OCI-LY3 (cell line): ENCODE results near the gene SRP68.

Source experiments
- H2AFZ ChIP-seq: fragments of 200-600, 300-600 bp; shearing (Covaris generic); 2 replicates; pipeline ENCODE4 v1.6.0; 2014; ENCODE audit warnings: antibody characterized with exemption, low read depth, low read length
- H3K27ac ChIP-seq: fragments of 200-600, 300-600 bp; sonication (generic); 2 replicates; pipeline ENCODE4 v1.5.1; 2014; ENCODE audit warnings: mild to moderate bottlenecking, low read length, moderate library complexity, mixed read lengths
- H3K27me3 ChIP-seq: fragments of 200-600, 300-600 bp; sonication (generic); 2 replicates; pipeline ENCODE4 v1.6.1; 2014; ENCODE audit warnings: low read depth, low read length, mixed read lengths
- H3K36me3 ChIP-seq: fragments of 200-600, 300-600 bp; sonication (generic); replicated peaks from 2 replicates; pipeline ENCODE3; 2014; ENCODE audit warnings: low read depth, low read length, mixed read lengths
- H3K4me1 ChIP-seq: fragments of 300-600, 200-600 bp; sonication (generic); 2 replicates; pipeline ENCODE4 v1.6.1; 2014; ENCODE audit warnings: low read length, mixed read lengths
- H3K4me2 ChIP-seq: fragments of 200-600, 300-600 bp; sonication (generic); 2 replicates; pipeline ENCODE4 v1.6.1; 2014; ENCODE audit warnings: low read length, mixed read lengths
- H3K4me3 ChIP-seq: fragments of 300-600, 200-600 bp; sonication (generic); 2 replicates; pipeline ENCODE4 v1.5.1; 2014; ENCODE audit warnings: antibody characterized with exemption, mild to moderate bottlenecking, low read length, moderate library complexity
- H3K79me2 ChIP-seq: fragments of 300-600, 200-600 bp; shearing (Covaris generic); 2 replicates; pipeline ENCODE4 v1.6.1; 2014; ENCODE audit warnings: mild to moderate bottlenecking, low read length, mixed read lengths
- H3K9ac ChIP-seq: fragments of 300-600, 200-600 bp; shearing (Covaris generic); 2 replicates; pipeline ENCODE4 v1.6.0; 2014; ENCODE audit warnings: mild to moderate bottlenecking, low read length, moderate library complexity
- H3K9me3 ChIP-seq: fragments of 200-600, 300-600 bp; shearing (Covaris generic); 2 replicates; pipeline ENCODE4 v1.6.1; 2014; ENCODE audit warnings: low read length, mixed read lengths; ENCODE audit not compliant: insufficient read depth
- H4K20me1 ChIP-seq: fragments of 200-600, 300-600 bp; sonication (generic); 2 replicates; pipeline ENCODE4 v1.6.1; 2016; ENCODE audit warnings: low read length, mixed read lengths; ENCODE audit not compliant: insufficient read depth
- EZH2phosphoT487 ChIP-seq: fragments of 200-600 bp; shearing (Covaris generic); IDR thresholded peaks from 2 replicates; pipeline ENCODE4 v1.6.1; 2018; ENCODE audit warnings: antibody characterized with exemption, mixed run types, low read depth
- TF ChIP-seq, protein P1 (sequence below): fragments of 200-600, 300-600 bp; sonication (generic); IDR thresholded peaks from 2 replicates; pipeline ENCODE4 v1.5.1; 2014; ENCODE audit warnings: antibody characterized with exemption, low read length, low read depth

The SRP68 gene

DNA sequence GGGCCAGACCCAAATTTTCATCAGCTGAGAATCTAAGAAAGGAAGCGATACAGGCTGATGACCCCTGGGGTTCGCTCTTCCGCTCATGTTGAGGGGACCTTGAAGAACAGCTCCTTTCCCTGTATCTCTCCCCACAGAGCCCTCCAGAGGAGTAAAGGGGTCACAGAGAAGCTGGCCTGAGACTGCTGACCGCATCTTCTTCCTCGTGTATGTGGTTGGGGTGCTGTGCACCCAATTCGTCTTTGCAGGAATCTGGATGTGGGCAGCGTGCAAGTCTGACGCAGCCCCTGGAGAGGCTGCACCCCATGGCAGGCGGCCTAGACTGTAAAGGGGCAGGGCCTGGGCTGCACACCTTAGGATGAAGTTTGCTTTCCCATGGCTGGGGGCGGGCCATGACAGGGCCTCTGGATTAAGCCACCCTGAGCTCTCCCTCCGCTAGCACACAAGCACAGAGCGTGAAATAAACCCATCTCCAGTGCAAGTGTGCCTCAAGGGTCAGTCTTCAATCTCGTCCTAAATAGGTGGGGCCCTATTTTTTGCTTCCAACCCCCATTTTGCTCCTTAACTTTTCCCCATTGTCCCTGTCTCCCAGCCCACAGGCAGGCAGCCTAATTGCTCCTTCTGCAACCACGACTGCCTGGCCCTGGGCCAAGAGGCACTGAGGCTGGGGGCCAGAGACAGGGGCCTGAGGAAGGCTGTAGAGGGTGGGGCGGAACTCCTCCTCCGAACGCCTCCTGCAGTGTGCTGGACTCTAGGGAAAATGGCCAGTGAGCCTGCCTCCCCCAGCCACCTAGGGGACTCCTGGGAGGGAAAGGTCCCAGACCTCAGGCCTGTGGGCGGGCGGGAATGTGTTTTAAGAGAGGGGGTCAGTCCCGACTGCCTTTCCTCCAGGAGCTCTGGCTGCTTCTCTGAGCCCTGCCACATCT lies 10.3 kb upstream of the SRP68 start:
- no peak for TF ChIP-seq EZH2phosphoT487
- TF ChIP-seq, protein P1, sequence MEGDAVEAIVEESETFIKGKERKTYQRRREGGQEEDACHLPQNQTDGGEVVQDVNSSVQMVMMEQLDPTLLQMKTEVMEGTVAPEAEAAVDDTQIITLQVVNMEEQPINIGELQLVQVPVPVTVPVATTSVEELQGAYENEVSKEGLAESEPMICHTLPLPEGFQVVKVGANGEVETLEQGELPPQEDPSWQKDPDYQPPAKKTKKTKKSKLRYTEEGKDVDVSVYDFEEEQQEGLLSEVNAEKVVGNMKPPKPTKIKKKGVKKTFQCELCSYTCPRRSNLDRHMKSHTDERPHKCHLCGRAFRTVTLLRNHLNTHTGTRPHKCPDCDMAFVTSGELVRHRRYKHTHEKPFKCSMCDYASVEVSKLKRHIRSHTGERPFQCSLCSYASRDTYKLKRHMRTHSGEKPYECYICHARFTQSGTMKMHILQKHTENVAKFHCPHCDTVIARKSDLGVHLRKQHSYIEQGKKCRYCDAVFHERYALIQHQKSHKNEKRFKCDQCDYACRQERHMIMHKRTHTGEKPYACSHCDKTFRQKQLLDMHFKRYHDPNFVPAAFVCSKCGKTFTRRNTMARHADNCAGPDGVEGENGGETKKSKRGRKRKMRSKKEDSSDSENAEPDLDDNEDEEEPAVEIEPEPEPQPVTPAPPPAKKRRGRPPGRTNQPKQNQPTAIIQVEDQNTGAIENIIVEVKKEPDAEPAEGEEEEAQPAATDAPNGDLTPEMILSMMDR = no peak
- Histone ChIP-seq H3K9me3 (no peaks in the 10 kb centered on the region), H3K27ac (no peak overlapping the region), H3K4me1 (no peaks in the 10 kb centered on the region), H4K20me1 (no peaks in the 10 kb centered on the region), H3K9ac (no peak overlapping the region), H3K4me2 (no peak overlapping the region), H2AFZ (no peak overlapping the region), H3K79me2 (no peaks in the 10 kb centered on the region), H3K36me3 (peaks cover 10% of the 10 kb centered on the region), H3K27me3 (peaks cover 11% of the 10 kb centered on the region), H3K4me3 (no peak overlapping the region)

DNA sequence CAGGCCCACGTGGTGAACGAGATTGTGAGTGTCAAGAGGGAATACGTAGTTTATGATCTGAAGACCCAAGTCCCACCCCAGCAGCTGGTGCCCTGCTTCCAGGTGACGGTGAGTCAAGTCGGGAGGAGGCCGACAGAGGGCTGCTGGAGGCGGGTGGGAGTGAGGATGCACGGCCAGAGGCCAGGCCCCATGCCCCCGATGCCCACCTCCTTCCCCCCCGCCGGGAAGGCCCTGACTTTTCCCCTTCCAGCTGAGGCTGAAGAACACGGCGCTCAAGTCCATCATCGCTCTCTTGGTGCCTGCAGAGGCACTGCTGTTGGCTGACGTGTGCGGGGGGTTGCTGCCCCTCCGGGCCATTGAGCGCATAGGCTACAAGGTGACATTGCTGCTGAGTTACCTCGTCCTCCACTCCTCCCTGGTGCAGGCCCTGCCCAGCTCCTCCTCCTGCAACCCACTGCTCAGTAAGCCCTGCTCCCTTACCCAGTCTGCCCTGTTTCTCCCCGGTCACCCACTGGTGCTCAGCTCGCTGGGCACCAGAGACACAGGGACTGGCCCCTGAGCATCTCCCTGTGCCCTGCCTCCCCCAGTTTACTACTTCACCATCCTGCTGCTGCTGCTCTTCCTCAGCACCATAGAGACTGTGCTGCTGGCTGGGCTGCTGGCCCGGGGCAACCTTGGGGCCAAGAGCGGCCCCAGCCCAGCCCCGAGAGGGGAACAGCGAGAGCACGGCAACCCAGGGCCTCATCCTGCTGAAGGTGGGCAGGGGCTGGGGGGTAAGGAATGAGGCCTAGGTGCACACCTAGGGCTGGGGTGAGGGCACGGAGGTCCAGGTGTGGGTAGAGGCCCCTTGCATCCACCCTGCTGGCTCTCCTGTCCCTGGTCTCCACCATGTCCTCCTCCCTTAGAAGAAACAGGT lies 9.2 kb upstream of the SRP68 start:
- Histone ChIP-seq H4K20me1 (no peaks in the 10 kb centered on the region), H3K27ac (no peak overlapping the region), H2AFZ (no peak overlapping the region), H3K36me3 (peaks cover 10% of the 10 kb centered on the region), H3K79me2 (no peaks in the 10 kb centered on the region), H3K9ac (no peak overlapping the region), H3K4me2 (no peak overlapping the region), H3K27me3 (peaks cover 11% of the 10 kb centered on the region), H3K9me3 (no peaks in the 10 kb centered on the region), H3K4me3 (no peak overlapping the region), H3K4me1 (no peaks in the 10 kb centered on the region)
- no peak for TF ChIP-seq EZH2phosphoT487
- TF ChIP-seq, protein P1 = no peak

DNA sequence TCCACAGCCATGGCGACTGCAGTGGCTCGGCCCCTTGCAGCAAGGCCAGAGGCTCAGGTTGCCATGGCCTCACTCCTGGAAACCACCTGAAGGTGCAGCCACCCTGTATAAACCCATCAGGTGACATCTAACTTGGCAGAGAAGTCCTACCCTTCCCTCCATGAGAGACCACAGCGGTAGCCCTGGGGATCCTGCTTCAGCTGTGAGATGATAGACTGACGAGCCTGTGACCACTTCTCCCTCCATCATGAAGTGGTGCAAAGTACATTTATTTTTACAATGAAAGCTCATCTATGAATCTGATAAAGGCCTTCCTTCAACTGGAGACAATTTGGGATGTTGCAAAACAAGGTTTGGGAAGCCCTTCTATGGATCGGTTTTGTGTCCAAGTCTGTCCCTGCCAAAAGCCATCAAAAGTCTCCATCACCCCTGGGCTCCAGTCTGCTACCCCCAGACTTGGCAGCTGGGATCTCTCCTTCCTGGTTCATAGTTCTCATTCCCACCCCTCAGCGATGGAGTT lies 8.5 kb upstream of the SRP68 start:
- H2AFZ ChIP-seq = no peak overlapping the region
- no peaks in the 10 kb centered on the region for H3K79me2 ChIP-seq
- H4K20me1 ChIP-seq = no peaks in the 10 kb centered on the region
- H3K4me3 ChIP-seq = no peak overlapping the region
- peaks cover 10% of the 10 kb centered on the region for H3K36me3 ChIP-seq
- no peaks in the 10 kb centered on the region for H3K9me3 ChIP-seq
- H3K4me1 ChIP-seq = no peaks in the 10 kb centered on the region
- H3K27ac ChIP-seq = no peak overlapping the region
- H3K4me2 ChIP-seq = no peak overlapping the region
- peaks cover 11% of the 10 kb centered on the region for H3K27me3 ChIP-seq
- TF ChIP-seq, protein P1 = no peak
- no peak for TF ChIP-seq EZH2phosphoT487
- no peak overlapping the region for H3K9ac ChIP-seq
